HT1080 (cell line): ENCODE data around the gene EMD. TPM values are rescaled to one million over a fixed set of nuclear protein-coding genes. Genes with fewer than 3 reads are reported as not detected.
A peak's percentile ranks its signal among the peaks of the same experiment; 100 is the strongest.
"Not testable (repeated sequence)": the region's sequence is repeated elsewhere in the genome, so short reads cannot be mapped to it uniquely, and the experiment has no call there.

Experiments used
- DNase-seq: peaks from one replicate; pipeline ENCODE4 v3.0.0-alpha.2; 2015; ENCODE audit warnings: low read depth
- polyA plus RNA-seq, 2 experiments: library from polyadenylated mRNA; depleted of rRNA; stranded (reverse); fragments of >200 nt; gene quantifications; 2 replicates each; pipeline ENCODE4 v1.2.3, GENCODE V29; 2015
- total RNA-seq: library from RNA; depleted of rRNA; stranded (reverse); fragments of >200 nt; shearing (Covaris generic); gene quantifications from 2 replicates; pipeline ENCODE4 v1.2.3, GENCODE V29; 2014; rRNA removed

EMD gene
- total RNA-seq = 33.2 and 41.5 TPM in 2 replicates
- polyA plus RNA-seq (2015; cell fraction: cytosol; rRNA removed) = 117 and 137 TPM in 2 replicates
- polyA plus RNA-seq (2015; cell fraction: nucleus; rRNA removed) = 76.6 and 85.6 TPM in 2 replicates

GRCh38 chrX:154378799-154379568 lies at the start of gene EMD:
TSS of gene EMD (plus strand) at chrX:154379295. CDS start at chrX:154379485, 190 bp downstream.
- peak; percentile 97 for DNase-seq

- no peak for DNase-seq
Measured at GRCh38 chrX:154332561-154332960, 46.5 kb upstream of the EMD start.

- no peak for DNase-seq
Measured at GRCh38 chrX:154333116-154333515, 46.0 kb upstream of the EMD start.

GRCh38 chrX:154333837-154334271 lies 45.2 kb upstream of the EMD start:
- no peak for DNase-seq

GRCh38 chrX:154334496-154334895 lies 44.6 kb upstream of the EMD start:
- no peak for DNase-seq

GRCh38 chrX:154341399-154342298 lies 37.4 kb upstream of the EMD start:
- DNase-seq = not testable (repeated sequence)

GRCh38 chrX:154343063-154343462 lies 36.0 kb upstream of the EMD start:
- DNase-seq = not testable (repeated sequence)

GRCh38 chrX:154343620-154344019 lies 35.5 kb upstream of the EMD start:
- not testable (repeated sequence) for DNase-seq

- DNase-seq = peak; percentile 17
Measured at GRCh38 chrX:154348114-154348531, 31.0 kb upstream of the EMD start.

- no peak for DNase-seq
Measured at GRCh38 chrX:154348646-154349358, 30.3 kb upstream of the EMD start.

GRCh38 chrX:154349359-154349935 lies 29.6 kb upstream of the EMD start:
- peak; percentile 3 for DNase-seq

GRCh38 chrX:154349979-154350378 lies 29.1 kb upstream of the EMD start:
- DNase-seq = peak; percentile 0

- no peak for DNase-seq
Measured at GRCh38 chrX:154350429-154351182, 28.5 kb upstream of the EMD start.

- no peak for DNase-seq
Measured at GRCh38 chrX:154351183-154352011, 27.7 kb upstream of the EMD start.

- no peak for DNase-seq
Measured at GRCh38 chrX:154352012-154352401, 27.1 kb upstream of the EMD start.

- no peak for DNase-seq
Measured at GRCh38 chrX:154352466-154352865, 26.6 kb upstream of the EMD start.

- no peak for DNase-seq
Measured at GRCh38 chrX:154353172-154353843, 25.8 kb upstream of the EMD start.

GRCh38 chrX:154354013-154354412 lies 25.1 kb upstream of the EMD start:
- DNase-seq = no peak

GRCh38 chrX:154354516-154354915 lies 24.6 kb upstream of the EMD start:
- DNase-seq = no peak
